Caki2 (cell line): ENCODE results near the gene SENP1. TPM values are rescaled to one million over a fixed set of nuclear protein-coding genes. Genes with fewer than 3 reads are reported as not detected.
"Not testable (repeated sequence)": the region's sequence is repeated elsewhere in the genome, so short reads cannot be mapped to it uniquely, and the experiment has no call there.

Source experiments
- DNase-seq: peaks from one replicate; pipeline ENCODE4 v3.0.0-alpha.2; 2015; ENCODE audit warnings: low read depth
- in situ Hi-C: cut with HindIII; loops from 2 replicates; pipeline ENCODE4 v1.10.0; 2016; ENCODE audit warnings: low sequenced_read_pairs, low pct_unique_long_range_greater_than_20kb, mixed read lengths
- total RNA-seq: library from RNA; depleted of rRNA; stranded (reverse); fragments of >200 nt; shearing (Covaris generic); gene quantifications from 2 replicates; pipeline ENCODE4 v1.2.3, GENCODE V29; 2014; ENCODE audit warnings: low replicate concordance; rRNA removed

SENP1 gene
- total RNA-seq, result 18.4 and 23.3 TPM in 2 replicates

GRCh38 chr12:48105867-48106680 lies at the start of gene SENP1:
TSS of gene SENP1 (minus strand) at chr12:48106079. CDS start at chr12:48101472, 4,607 bp downstream.
- DNase-seq, result peak; percentile 89
- in situ Hi-C loops, result no loop called here

GRCh38 chr12:48151103-48151771 lies 45.4 kb upstream of the SENP1 start:
- in situ Hi-C loops, result no loop called here
- DNase-seq, result no peak

- in situ Hi-C loops, result no loop called here
- no peak for DNase-seq
Measured at GRCh38 chr12:48145981-48146380, 40.1 kb upstream of the SENP1 start.

- in situ Hi-C loops, result no loop called here
Measured at GRCh38 chr12:48143898-48144297, 38.0 kb upstream of the SENP1 start.

DNA sequence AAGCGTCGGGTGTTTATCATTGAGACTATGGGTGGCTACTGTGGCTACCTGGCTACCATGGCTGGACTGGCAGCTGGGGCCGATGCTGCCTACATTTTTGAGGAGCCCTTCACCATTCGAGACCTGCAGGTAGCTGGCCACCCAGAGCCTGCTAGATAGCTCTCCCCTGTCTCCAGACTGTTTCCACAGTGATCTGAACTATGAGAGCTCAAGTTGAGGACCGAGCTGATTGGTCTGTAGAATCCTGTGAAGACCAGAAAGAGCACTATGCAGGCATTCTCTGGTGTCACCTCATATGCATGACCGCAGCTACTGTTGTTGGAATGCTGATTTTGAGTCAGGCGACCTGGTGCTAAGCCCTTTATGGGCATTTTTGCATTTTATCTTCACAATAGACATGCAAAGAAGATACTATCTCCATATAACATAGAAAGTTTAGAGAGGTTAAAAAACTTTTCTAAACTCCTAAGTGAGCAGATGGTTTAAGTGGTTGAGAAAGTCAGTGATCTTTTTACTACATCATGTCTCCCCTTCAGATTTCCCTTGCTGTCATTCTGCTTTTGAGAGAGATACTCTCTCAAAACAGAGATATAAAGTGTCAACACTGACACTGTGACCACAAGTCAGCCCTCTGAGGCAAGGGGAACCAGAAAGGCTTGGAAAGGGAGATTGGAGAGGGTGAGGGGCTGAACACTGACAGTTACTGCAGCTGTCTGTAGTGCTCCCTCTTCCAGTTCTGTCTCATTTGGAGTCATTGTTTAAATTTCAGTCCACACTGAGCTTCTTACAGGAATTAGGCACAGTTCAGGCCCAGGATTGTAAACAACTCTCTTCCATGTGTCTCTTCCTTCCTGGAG lies 37.2 kb upstream of the SENP1 start:
- no peak for DNase-seq
- in situ Hi-C loops, result no loop called here

More at GRCh38 chr12:48143898-48144297, 38.0 kb upstream of the SENP1 start:
- DNase-seq, result no peak

DNA sequence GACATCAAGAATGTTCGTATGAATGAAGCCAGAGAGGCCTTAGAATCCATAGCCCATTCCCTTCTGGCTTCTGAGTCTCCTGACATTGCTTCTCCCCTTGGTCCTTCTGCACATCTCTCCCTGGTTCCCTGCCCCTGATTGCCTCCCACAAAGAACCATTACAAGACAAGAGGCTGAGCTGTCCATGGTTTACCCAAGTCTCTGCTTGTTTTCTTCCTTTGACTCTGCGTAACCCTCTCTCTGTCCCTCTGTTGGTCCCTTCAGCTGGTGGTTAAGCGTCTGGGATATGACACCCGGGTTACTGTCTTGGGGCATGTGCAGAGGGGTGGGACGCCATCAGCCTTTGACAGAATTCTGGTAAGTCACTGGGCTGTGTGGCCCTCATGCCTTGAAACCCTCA lies 29.1 kb upstream of the SENP1 start:
- DNase-seq, result no peak
- in situ Hi-C loops, result no loop called here

DNA sequence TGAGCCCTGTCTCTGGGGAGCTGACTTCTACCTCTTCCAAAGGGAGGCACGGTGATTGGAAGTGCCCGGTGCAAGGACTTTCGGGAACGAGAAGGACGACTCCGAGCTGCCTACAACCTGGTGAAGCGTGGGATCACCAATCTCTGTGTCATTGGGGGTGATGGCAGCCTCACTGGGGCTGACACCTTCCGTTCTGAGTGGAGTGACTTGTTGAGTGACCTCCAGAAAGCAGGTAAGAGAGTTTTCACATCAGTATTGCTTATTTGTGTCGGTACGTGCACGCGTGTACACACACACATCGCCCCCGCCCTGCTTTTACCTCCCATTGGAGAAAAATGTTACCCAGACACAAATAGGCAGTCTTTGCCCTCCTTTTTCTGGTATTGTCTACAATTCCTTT lies 26.9 kb upstream of the SENP1 start:
- in situ Hi-C loops, result no loop called here
- no peak for DNase-seq

- in situ Hi-C loops, result no loop called here
- no peak for DNase-seq
Measured at GRCh38 chr12:48131517-48131916, 25.6 kb upstream of the SENP1 start.

- in situ Hi-C loops, result no loop called here
- DNase-seq, result no peak
Measured at GRCh38 chr12:48129376-48129775, 23.5 kb upstream of the SENP1 start.

DNA sequence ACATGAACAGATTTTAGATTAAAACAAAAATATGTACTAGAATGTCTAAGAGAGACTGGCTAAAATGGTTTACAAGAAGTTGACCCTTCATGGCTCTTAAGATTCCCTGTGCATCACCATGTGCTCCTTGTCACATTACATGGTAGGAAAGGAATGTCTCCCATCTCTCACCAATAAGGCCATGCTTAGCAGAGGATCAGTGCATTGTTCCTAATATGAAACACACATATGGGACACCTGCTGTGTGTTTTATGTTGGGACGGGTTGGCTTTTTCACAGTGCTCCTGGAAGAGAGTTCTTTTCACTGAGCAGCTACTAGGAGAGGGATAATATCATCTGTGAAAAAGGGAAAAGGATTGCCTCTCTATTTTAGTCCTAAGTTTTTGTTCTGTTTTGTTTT lies 22.9 kb upstream of the SENP1 start:
- no peak for DNase-seq
- in situ Hi-C loops, result no loop called here

DNA sequence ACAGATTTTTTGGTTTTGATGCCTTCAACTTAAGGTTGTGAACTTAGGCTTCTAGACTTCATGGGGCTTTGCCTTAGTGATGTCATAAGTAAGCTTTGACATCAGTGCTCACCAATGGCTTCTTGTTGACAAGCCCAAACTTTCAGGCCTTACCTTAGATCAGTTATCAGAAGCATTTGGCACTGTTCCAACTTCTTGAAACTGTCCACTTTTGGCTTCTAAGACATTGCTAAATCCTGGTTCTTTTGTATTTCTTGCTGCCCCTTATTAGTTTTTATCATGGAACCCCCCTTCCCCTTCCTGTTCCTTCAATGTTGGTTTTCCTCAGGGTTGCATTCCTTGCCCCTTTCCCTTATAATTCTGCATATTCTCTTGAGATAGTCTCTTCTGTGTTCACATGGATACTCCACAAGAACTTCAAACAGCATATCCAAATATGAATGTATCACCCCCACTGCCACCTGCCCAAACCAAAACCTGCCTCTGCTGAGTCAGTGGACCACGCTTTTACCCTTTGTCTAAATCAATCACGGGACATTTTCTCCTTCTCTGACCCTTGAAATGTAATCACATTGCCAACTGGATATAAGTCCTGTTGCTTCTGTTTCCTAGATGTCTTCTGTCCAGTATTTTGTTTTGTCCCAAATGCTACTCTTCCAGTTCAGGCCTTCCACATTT lies 21.2 kb upstream of the SENP1 start:
- DNase-seq, result no peak
- in situ Hi-C loops, result no loop called here

DNA sequence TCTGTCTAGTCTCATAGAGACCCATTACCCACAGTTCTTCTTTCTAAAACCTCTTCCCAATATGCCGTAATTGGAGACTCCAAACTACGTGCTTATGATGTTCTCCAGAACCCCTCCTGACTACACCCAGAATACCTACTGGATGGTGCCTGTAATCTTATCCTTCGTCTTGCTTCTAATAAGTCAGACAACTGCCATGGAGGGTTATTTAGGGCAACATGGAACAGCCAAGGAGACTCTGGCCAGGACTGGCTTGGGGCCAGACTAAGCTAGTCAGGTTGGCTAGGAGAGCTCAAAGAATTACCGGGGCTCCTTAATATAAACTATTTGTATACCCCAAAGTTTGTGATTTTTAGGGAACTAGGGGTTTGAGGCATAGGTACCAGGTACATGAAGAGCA lies 20.1 kb upstream of the SENP1 start:
- no peak for DNase-seq
- in situ Hi-C loops, result no loop called here

GRCh38 chr12:48125542-48125941 lies 19.7 kb upstream of the SENP1 start:
- in situ Hi-C loops, result not testable (repeated sequence)

GRCh38 chr12:48123169-48123568 lies 17.3 kb upstream of the SENP1 start:
- DNase-seq, result no peak
- in situ Hi-C loops, result no loop called here

More at GRCh38 chr12:48125542-48125941, 19.7 kb upstream of the SENP1 start:
- not testable (repeated sequence) for DNase-seq

GRCh38 chr12:48122065-48122834 lies 16.4 kb upstream of the SENP1 start:
- in situ Hi-C loops, result no loop called here
- no peak for DNase-seq

- in situ Hi-C loops, result no loop called here
- DNase-seq, result no peak
Measured at GRCh38 chr12:48121522-48121921, 15.6 kb upstream of the SENP1 start.

DNA sequence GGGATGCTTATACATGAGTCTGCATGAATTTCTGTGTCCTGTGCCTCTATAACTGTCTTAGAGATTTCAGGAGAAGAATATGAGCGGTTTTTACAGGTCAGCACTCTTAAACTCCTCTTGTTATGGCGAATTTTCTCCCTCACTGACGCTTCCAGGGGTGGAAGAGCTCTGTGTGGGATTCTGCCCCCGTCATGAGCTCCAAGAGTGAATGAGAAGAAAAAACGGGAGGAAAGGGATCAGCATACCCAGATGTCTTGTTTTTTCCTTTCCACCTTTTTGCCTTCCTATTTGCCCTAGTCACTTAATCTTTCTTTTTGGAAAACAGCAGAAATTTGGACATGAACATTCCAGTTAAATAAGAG lies 13.9 kb upstream of the SENP1 start:
- peak; percentile 10 for DNase-seq
- in situ Hi-C loops, result no loop called here
